Left cardiac atrium (tissue), 4 donors: ENCODE results near the gene CTAG1B. TPM values are rescaled to one million over a fixed set of nuclear protein-coding genes. Genes with fewer than 3 reads are reported as not detected.
"Not testable (repeated sequence)": the region's sequence is repeated elsewhere in the genome, so short reads cannot be mapped to it uniquely, and the experiment has no call there.

Experiments used
- ATAC-seq, 2 donors: fragments of 200-7000 bp; cut with Tn5 transposase; one replicate each; pipeline ENCODE4 v1.9.1; 2020; ENCODE audit warnings: mild to moderate bottlenecking in 2 of 2, moderate library complexity in 2 of 2
- DNase-seq: peaks from one replicate; pipeline ENCODE4 v3.0.0-alpha.2; 2020
- intact Hi-C, 2 donors: fragments of 100-400 bp; cut with DNase I; formaldehyde crosslinking; loops; one replicate each; pipeline versions ENCODE4 v1.14.1 to v1.15.1; 2022 to 2023
- long read RNA-seq: library from polyadenylated mRNA; unstranded; transcript quantifications from one replicate; pipeline ENCODE4 v2.0.0, GENCODE V29; 2021
- total RNA-seq, 2 donors: library from RNA; stranded (reverse); fragmentation: NEBNext Ultra II Directional; extraction: Animal tissue kit (Norgen Biotek cat#: 25700); gene quantifications; one replicate each; pipeline ENCODE4 v1.2.1, GENCODE V29; 2021
- donor health status: DM: no; HTN: yes; CAD: no.
- donor health status: DM: no; HTN: yes; CAD: no; lungs with severe emphysema.
- donor health status: DM: yes; HTN: yes; CAD: no.
- donor health status: Dilated cardiomyopathy.

CTAG1B gene
- total RNA-seq = not detected
- long read RNA-seq = 0 reads

DNA sequence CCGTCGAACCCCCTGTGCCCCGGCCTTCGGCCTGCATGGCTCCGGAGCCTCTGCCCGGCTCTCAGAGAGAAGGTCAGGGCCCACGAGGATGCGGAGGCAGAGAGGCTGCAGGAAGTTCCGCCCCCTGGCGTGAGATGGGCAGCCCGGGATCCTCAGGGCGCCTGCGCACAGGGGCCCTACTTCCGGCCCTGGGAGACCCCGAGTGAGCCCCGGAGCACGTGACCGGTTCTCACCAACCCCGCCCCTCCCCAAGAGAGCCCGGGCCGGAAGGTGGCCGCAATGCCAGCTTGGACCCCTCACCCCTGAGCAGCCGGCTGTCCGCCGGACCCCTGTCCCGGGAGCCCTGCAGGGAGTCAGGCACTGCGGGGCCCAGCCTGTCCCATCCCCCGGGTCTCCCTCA is at the start of gene CTAG1B:
CTAG1B (minus strand) TSS at position 101 of the 400 bp plus-strand sequence; CDS start at position 37, 64 bp downstream.
- intact Hi-C loops, ATAC-seq, DNase-seq: not testable (repeated sequence)

DNA sequence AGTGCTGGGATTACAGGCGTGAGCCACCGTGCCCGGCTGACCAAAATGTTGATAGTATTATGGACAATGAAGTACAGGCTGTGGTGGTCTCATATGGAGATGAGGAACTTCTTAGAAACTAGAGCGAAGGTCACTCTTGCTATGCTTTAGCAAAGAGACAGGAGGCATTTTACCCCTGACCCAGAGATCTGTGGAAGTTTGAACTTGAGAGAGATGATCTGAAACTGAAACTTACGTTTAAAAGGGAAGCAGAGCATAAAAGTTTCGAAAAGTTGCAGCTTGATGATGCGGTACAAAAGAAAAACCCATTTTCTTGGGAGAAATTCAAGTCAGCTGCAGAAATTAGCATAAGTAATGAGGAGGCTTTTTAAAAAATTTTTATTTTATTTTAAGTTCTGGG is 42.8 kb upstream of the CTAG1B start:
- ATAC-seq = no peak
- DNase-seq = no peak
- intact Hi-C loops = no loop called here

DNA sequence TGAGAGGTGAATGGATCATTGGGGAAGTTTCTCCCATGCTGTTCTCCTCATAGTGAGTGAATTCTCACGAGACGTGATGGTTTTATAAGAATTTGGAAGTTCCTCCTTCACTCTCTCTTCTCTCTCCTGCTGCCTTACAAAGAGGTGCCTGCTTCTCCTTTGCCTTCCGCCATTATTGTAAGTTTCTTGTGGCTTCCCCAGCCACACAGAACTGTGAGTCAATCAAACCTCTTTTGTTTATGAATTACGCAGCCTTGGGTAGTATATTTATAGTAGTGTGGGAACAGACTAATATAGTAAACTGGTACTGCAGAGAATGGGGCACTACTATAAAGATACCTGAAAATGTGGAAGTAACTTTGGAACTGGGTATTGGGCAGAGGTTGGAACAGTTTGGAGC is 42.1 kb upstream of the CTAG1B start:
- DNase-seq (no peak), ATAC-seq (no peak)
- intact Hi-C loops = no loop called here

DNA sequence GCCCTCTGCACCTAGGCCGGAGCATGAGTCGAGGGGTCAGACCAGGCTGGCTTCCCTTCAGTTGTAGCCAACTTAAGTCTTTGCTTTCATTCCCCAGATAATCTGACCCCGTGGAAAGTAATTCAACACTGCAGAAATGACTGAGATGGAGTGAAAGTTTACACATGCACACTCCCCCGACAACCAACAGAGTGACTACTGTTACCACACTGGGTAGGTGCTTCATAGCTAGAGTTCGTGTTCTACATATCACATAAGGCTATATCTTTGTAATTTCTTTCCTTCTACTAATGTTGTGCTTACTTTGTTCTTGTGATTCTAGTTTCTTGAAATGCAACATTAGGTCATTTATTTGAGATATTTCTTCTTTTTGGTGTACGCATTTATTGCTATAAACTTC is 41.5 kb upstream of the CTAG1B start:
- intact Hi-C loops = no loop called here
- DNase-seq (no peak), ATAC-seq (no peak)

DNA sequence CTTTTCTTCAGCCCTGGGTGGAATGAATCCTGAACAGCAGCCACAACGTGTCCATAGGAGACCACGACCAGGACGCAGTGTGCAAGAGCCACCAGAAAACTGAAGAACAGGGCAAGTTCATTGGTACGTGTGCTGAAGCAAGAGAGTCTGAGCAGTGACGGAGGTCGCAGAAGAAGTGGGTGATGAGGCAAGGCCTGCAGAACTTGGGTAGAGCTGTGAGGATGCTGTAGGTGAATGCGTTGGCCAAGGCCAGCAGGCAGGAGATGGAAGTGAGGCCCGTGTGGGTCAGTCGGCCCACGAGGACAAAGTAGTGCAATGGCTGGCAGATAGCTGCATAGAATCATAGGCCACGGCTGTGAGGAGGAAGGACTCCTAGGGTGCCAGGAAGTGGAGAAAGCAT is 39.9 kb upstream of the CTAG1B start:
- DNase-seq = no peak
- ATAC-seq = no peak
- intact Hi-C loops = no loop called here

DNA sequence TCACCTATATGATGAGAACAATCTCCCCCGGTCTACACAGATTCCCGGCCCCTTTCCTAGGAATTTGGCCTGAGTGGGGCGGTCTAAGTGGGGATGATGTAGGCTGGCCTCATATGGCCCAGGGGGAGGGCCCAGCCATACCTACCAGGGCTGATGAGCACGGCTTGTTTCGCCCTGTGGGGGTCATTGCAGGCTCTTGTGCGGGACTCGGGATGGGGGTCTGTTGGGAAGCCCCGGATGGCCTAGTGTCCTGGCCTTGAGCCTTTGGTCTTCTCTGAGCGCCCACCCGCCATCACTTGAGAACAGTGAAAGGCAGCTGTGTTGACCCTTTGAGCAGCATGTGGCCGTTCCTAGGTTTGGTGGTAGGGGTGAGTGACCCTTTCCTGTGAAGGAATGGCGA is 39.1 kb upstream of the CTAG1B start:
- ATAC-seq (no peak), DNase-seq (no peak)
- intact Hi-C loops = no loop called here

DNA sequence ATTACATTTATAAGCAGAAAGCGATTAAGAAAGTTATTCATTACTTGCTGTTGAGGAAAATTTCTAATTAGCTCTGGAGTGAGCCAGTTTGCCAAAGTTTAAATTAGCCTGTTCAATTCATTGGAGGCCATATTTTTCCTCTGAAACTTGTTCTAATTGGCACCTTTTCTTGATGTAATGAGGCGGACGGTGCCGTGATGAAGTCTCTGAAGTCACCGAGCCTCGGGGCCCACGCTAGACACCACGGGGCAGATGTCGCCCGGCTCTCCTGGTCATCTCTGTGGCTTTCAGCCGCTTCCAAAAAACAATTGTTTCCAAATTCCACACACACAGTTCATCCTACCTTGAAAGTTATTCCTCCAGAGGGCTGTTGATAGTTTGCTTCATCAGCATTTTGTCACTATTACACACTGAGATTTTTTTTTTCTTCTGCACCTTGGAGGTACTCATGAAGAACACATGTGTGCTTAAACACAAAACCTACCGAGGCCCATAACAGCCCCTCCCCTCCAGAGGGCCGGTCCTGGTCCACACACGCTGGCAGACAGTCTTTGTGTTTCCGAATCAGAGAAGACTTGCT is 38.2 kb upstream of the CTAG1B start:
- intact Hi-C loops = no loop called here

DNA sequence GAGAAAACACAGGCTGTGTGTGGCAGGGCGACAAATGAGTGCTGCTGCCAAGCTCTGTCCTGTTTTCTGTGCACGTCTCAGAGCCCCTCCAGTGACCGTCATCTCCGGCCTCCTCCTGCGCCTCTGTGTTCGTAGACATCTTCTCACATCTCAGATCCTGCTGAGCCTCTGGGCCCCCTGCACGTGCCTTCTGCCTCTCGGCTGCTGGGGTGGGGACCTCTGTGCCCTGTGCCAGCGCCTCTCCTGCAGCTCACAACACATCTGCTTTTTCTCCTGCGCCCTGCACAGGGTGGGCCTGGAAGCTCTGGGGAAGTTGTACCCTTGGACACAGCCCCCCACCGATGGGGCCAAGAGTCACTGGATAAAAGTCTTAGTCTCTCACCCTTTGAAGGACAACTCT is 36.7 kb upstream of the CTAG1B start:
- no peak for DNase-seq
- intact Hi-C loops = no loop called here
- ATAC-seq = no peak

More for the DNA sequence above, 38.2 kb upstream of the CTAG1B start:
- ATAC-seq (no peak), DNase-seq (no peak)

DNA sequence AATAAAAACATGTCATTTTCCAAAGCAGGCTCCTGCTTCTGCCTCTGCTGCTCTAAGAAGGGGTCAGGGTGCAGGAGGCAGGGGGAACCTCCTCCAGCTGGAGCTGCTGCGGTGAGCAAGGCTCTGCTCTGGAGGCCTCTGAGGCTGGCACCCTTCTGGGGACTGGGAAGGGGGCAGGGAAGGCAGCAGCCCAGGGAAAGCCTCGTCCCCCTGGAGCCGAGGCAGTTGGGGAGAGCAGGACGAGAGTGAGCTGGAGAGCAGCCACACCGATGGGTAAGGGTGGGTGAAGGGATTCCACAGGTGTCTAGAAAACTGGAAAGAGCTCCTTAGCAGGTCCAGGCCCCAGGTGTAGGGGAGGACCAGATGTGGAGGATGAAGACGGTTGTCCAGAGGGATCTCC is 36.3 kb upstream of the CTAG1B start:
- DNase-seq (no peak), ATAC-seq (no peak)
- intact Hi-C loops = no loop called here

DNA sequence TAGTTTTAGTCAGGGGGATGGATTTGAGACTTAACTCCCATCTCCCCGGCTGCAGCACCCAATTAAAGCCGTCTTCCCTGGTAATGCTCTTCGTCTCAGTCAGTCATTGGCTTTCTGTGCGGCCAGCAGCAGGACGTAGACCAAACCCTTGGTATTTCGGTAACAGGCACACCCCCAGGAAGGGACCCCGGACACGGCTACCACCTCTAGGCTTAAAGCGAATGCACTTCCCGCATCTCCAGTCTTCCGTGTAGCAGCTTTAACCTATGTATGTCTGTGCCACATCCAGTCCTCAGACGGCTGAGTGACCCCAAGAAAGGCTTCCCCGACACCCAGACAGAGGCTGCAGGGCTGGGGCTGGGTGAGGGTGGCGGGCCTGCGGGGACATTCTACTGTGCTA is 35.8 kb upstream of the CTAG1B start:
- no peak for ATAC-seq
- intact Hi-C loops = no loop called here
- no peak for DNase-seq

DNA sequence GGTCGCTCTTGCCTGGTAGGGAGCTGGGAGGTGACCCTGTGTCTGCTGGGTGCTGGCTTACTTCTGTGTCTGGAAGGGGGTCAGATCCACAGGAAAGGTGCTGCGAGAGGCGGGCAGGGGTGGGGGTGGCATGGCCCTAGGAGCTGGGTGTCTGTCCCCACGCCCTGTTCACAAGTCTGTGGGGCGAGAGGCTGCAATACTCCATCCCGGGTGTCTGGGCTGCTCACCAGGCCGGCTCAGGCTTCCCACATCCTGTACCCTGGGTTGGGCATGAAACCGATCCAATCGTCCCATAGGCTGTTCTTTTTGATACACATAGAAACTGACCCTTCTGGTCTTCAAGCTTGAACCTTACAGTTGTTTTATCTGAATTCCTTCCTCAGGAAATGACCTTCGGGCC is 35.3 kb upstream of the CTAG1B start:
- ATAC-seq (no peak), DNase-seq (no peak)

DNA sequence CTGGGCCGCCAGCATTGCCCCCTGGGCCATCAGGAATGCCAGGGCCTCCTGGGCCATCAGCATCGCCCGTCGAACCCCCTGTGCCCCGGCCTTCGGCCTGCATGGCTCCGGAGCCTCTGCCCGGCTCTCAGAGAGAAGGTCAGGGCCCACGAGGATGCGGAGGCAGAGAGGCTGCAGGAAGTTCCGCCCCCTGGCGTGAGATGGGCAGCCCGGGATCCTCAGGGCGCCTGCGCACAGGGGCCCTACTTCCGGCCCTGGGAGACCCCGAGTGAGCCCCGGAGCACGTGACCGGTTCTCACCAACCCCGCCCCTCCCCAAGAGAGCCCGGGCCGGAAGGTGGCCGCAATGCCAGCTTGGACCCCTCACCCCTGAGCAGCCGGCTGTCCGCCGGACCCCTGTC is 34.3 kb upstream of the CTAG1B start, which contains the start of gene CTAG2:
CTAG2 (minus strand) TSS at position 167 of the 400 bp plus-strand sequence; CDS start at position 103, 64 bp downstream.
- intact Hi-C loops, DNase-seq, ATAC-seq: not testable (repeated sequence)

More for the DNA sequence above, 35.3 kb upstream of the CTAG1B start:
- intact Hi-C loops = no loop called here

DNA sequence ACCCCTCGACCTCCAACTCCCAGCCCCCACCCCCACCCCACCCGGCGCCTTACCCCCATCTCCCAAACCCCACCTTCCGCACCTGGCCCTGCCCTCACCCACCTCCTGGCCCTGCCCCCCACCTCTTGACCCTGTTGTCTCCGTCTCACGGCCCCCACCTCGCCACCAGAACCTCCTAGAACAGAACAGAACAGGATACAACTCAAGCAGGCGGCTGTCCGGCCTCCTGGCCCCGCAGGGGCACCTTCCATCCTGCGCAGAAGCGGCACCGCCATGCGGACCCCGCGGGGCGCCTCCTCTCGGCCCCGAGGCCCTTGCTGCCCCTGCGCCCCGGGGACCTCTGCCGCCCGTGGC is 33.9 kb upstream of the CTAG1B start:
- ATAC-seq = no peak
- intact Hi-C loops = no loop called here
- no peak for DNase-seq

DNA sequence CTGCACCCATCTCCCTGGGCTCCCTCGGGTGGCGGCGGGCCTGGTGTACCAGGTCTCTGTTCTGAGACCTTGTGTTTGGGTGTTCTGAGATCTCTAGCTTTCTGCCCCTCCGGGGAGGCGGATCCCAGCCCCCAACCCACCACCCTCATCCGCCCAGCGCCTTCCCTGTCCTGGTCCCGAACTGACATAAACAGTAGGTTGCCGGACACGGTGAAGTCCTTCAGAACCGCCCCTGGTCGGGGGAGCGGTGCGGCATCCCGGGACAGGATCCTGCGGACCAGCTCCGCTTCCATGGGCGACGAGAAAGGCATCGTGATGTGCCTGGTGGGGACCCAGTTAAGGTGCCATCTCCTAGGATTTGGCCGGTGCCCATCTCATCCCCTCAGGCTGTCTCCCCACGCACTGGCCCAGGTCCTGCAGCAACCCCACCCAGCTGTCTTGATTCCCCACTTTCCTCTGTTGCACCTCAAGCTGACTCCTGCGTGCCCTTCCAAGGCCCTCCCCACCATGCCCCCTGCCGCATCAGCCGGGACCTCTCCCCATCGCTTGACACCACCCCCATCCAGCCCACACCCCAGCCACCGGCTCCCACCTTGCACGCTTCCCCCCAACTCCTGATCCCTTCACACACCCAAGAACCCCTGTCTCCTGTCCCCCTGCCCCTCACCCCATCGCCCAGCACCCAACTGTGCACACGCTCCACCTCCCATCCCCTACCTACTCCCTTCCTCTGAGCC is 33.4 kb upstream of the CTAG1B start:
- DNase-seq (no peak), ATAC-seq (no peak)
- intact Hi-C loops = no loop called here

DNA sequence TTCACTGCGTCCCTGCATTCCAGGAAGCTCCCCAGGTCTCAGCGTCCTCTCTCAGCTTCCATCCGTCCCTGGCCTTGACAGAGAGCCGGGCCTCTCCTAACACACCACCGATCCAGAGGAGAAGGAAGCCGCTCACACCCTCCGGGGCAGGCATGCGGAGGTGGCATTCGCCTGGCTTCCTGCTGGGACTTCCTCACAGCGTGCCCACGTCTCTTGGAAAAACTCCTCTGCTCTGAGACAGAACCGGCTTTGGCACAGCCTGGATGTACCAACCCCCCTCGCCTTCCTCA is 31.1 kb upstream of the CTAG1B start:
- DNase-seq (no peak), ATAC-seq (no peak)
- intact Hi-C loops = no loop called here

DNA sequence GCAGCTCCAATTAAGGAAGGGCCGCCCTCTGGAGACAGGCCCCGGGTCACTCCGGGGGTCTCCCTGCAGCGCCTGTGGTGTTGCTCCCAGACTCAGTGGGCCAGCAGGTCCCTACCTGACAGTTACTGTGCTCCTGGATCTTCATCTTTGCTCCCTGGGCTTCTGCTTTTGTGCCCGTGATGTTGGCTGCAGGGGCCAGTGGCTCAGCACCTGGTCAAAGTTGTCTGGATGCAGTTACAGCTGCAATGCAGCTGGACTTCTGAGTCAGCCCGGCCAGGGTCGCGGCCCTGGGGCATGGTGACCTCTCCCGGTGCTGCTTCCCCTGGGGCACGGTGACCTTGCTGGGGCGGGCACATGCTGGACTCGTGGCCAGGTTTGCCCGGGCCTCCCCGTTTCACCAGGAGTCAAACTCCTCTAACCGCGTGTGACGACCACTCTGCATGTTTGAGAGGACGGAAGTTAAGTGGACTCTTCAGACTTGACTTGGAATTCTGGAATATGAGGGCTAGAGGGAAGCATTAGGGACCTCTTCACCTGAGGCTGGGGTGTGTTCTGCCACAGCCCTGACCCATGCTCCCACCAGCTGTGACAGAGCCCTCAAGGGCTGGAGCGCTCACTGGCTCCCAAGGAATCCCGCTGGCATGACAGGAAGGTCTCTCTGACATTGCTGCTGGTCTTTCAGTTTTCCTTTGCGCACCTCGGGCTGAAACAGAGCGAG is 30.6 kb upstream of the CTAG1B start:
- intact Hi-C loops = no loop called here
- ATAC-seq (no peak), DNase-seq (no peak)

DNA sequence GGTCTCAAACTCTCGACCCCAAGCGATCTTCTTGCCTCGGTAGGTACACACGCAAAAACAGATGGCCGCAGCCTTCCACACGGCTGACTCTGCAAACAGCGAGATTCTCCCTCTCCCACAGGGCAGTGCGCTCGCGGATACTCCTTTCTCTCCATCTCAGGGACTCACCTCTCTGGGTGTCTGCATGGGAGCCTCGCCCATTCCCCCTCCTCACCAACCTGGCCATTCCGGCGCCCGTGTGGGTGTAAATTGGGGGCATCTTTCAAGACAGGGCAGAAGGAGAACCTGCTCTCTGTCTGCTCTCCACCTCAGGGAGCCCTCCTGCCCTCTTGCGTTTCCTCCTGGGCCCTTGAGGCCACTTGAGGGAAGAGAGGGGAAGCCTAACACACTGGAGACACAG is 29.8 kb upstream of the CTAG1B start:
- intact Hi-C loops = no loop called here
- DNase-seq (no peak), ATAC-seq (no peak)

DNA sequence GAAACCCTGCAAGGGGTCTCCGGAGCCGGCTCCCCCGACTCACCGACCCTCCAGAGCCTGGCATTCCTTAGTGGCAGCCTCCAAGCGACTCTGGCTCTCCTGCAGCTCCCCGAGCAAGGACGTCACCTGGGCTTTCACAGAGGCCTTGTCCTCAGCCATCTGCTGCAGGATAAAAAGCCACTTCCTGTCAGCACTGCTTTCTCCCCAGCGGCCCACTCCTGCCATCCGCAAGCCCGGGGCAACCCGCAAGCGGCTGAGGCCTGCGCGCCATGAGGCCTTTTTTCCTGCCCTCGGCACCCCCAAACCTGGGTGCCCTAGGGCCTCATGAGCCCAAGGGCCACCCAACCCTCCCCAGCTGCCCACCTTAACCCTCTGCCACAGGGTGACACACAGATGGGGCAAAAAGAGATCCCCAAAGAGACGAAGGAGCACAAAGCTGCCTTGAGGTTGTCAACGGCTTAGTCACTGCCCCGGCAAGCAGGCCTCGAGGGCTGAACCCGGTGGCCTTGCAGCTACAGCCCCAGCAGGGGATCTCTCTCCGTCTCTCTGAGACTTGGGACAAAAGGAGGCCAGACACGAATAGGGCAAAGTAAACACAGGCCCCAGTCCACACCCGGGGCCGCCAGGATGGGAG is 26.8 kb upstream of the CTAG1B start:
- ATAC-seq, DNase-seq, intact Hi-C loops: not testable (repeated sequence)

DNA sequence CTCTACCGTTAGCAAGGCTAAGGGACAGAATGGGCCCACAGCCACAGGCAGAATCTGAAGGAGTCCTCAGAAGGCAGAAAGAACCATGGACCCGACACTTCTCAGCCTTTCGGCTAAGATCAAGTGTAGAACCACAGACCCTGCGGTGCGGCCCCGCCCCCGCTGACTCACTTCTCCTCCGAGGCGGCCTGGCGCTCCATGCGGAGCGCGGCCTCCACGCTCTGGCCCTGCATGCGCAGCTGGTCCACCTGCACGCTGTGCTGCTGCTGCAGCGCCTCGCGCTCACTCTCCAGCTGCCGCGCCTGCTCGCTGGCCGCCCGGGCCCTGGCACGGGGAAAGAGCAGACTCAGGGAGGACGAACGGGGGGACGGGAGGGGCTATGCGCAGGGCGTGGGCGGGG is 24.6 kb upstream of the CTAG1B start:
- intact Hi-C loops, DNase-seq: not testable (repeated sequence)
- peak in 1 of 2 donors; percentile 32 for ATAC-seq

DNA sequence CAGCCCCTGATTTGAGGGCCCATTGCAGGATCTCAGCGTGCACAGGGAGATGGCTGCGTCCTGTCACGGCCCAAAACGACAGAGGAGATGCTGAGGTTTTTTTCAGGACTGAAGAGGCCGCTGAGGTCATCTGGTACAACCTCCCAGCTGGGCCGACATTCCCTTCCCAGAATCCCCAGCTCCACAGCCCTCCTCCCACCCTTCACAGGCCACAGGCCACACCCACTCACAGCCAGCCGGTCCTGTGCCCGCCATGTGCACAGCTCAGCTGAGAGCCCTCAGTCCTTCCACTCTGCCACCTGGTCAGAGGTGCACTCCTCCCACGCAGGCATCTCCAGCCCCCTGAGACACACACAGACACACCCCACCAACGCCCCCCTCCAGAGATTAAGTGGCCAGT is 22.7 kb upstream of the CTAG1B start:
- ATAC-seq = peak; percentile 74 to 80
- intact Hi-C loops, DNase-seq: not testable (repeated sequence)
